Keratinocyte (primary cell): ENCODE results near the gene TNIK. TPM values are rescaled to one million over a fixed set of nuclear protein-coding genes. Genes with fewer than 3 reads are reported as not detected.

ENCODE experiments used
- DNase-seq: peaks from one replicate; pipeline ENCODE4 v3.0.0-alpha.2; 2011; ENCODE audit warnings: low read depth, missing footprints, low spot score
- FAIRE-seq: peaks from 2 replicates; lab custom pipeline; 2011; peaks lifted over from hg19 to GRCh38; lab: Jason Lieb, UNC
- H2AFZ ChIP-seq: 2 replicates; pipeline ENCODE4 v1.6.0; 2012; ENCODE audit warnings: low read length, control low read depth, inconsistent platforms; ENCODE audit not compliant: control insufficient read depth
- H3K27ac ChIP-seq: 2 replicates; pipeline ENCODE4 v1.5.1; 2011; ENCODE audit warnings: low read length; ENCODE audit not compliant: control insufficient read depth, insufficient read depth
- H3K27me3 ChIP-seq: 3 replicates; pipeline ENCODE4 v1.6.0; 2011; ENCODE audit warnings: low read length; ENCODE audit not compliant: control insufficient read depth, insufficient read depth; ENCODE audit errors: extremely low read depth
- H3K36me3 ChIP-seq, 2 experiments: 2 replicates in 1 of 2; 3 replicates in 1 of 2; pipeline ENCODE4 v1.5.1; 2011; ENCODE audit warnings: low read length in 2 of 2, mild to moderate bottlenecking in 1 of 2; ENCODE audit not compliant: control insufficient read depth in 2 of 2, insufficient read depth in 2 of 2; ENCODE audit errors: extremely low read depth in 1 of 2
- H3K4me1 ChIP-seq: 3 replicates; pipeline ENCODE4 v1.5.1; 2011; ENCODE audit warnings: low read length; ENCODE audit not compliant: control insufficient read depth, insufficient read depth; ENCODE audit errors: extremely low read depth
- H3K4me2 ChIP-seq: 3 replicates; pipeline ENCODE4 v1.6.0; 2011; ENCODE audit warnings: low read depth, low read length; ENCODE audit not compliant: control insufficient read depth, insufficient read depth; ENCODE audit errors: extremely low read depth
- H3K4me3 ChIP-seq, 3 experiments: fragments of 200-600 bp in 1 of 3; sonication (generic) in 1 of 3; 2 replicates in 2 of 3; 3 replicates in 1 of 3; pipeline ENCODE4 v1.5.1; 2011 to 2016; ENCODE audit warnings: low read length in 3 of 3, mild to moderate bottlenecking in 3 of 3, control low read depth in 2 of 3, inconsistent platforms in 1 of 3, low read depth in 1 of 3, mixed read lengths in 1 of 3, mixed run types in 1 of 3, moderate library complexity in 1 of 3; ENCODE audit not compliant: control insufficient read depth in 2 of 3, insufficient read depth in 2 of 3; ENCODE audit errors: extremely low read depth in 1 of 3
- H3K79me2 ChIP-seq: 2 replicates; pipeline ENCODE4 v1.6.0; 2012; ENCODE audit warnings: low read length; ENCODE audit not compliant: control insufficient read depth, insufficient read depth
- H3K9ac ChIP-seq: 3 replicates; pipeline ENCODE4 v1.6.0; 2011; ENCODE audit warnings: low read length; ENCODE audit not compliant: control insufficient read depth, insufficient read depth; ENCODE audit errors: extremely low read depth
- H3K9me1 ChIP-seq: 3 replicates; pipeline ENCODE4 v1.6.0; 2011; ENCODE audit warnings: low read length; ENCODE audit not compliant: control insufficient read depth, insufficient read depth; ENCODE audit errors: extremely low read depth
- H3K9me3 ChIP-seq: 2 replicates; pipeline ENCODE4 v1.5.1; 2012; ENCODE audit warnings: low read depth, low read length; ENCODE audit not compliant: control insufficient read depth
- H4K20me1 ChIP-seq: 3 replicates; pipeline ENCODE4 v1.6.0; 2011; ENCODE audit warnings: low read length; ENCODE audit not compliant: control insufficient read depth, insufficient read depth; ENCODE audit errors: extremely low read depth
- EZH2 ChIP-seq: IDR thresholded peaks from one replicate; pipeline ENCODE4 v1.6.1; 2012; ENCODE audit warnings: inconsistent platforms, mild to moderate bottlenecking, low read length, moderate library complexity
- dilution Hi-C: fragments of 300-500 bp; cut with MboI; formaldehyde crosslinking; loops from one replicate; pipeline ENCODE4 v1.7.0; 2020; ENCODE audit warnings: low sequenced_read_pairs; ENCODE audit not compliant: extremely low pct_ligation_motif_present
- polyA plus RNA-seq, 5 experiments: library from polyadenylated mRNA; depleted of rRNA in 3 of 5; stranded (reverse) in 3 of 5; stranded (forward) in 1 of 5; unstranded in 1 of 5; fragments of >200 nt; gene quantifications; 1 replicate in 1 of 5; 2 replicates in 3 of 5; 3 replicates in 1 of 5; pipeline versions ENCODE4 v1.2.1 to v1.2.3, GENCODE V29; 2011 to 2012; ENCODE audit warnings: missing spikeins in 2 of 5, low read depth in 1 of 5, low replicate concordance in 1 of 5
- TF ChIP-seq, protein P1 (sequence below), 3 experiments: IDR thresholded peaks in 1 of 3; conservative IDR thresholded peaks in 1 of 3; optimal IDR thresholded peaks in 1 of 3; 2 replicates in 2 of 3; 3 replicates in 1 of 3; pipeline versions ENCODE3 to v1.5.1; 2011; ENCODE audit warnings: low read length in 3 of 3, mild to moderate bottlenecking in 3 of 3, moderate library complexity in 2 of 3, control low read depth in 1 of 3, inconsistent platforms in 1 of 3; ENCODE audit not compliant: insufficient read depth in 2 of 3; ENCODE audit errors: extremely low read depth in 1 of 3

The TNIK gene
- polyA plus RNA-seq, 1 donor (not counting 4 experiments of a cell fraction or from before 2014, with no cell fraction given), result 4.4 TPM

DNA sequence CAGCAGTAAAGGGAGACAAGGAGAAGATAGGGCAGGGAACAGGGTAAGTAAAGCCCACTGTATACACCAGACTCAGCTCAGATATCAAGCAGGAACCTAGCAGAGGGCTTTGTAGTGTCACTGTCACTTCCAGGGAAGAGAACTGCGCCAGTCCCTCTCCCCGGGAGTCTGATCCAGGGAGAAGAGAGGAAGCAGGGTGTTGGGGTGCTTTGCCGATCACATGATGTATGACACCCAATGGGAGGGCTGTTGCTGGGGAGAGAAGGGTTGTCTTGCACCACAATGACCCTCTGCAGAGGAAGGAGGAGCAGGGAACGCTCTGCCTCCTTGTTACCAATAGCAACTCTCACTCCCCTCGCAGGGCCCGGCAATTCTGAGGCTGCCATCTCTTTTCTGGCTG is 286.5 kb downstream of the TNIK start:
- H3K9me1 ChIP-seq, result no peaks in the 10 kb centered on the region
- dilution Hi-C loops, result no loop called here
- no peak overlapping the region for H2AFZ ChIP-seq
- H4K20me1 ChIP-seq, result no peaks in the 10 kb centered on the region
- FAIRE-seq, result no peak
- no peaks in the 10 kb centered on the region for H3K9me3 ChIP-seq
- no peak overlapping the region for H3K4me3 ChIP-seq
- no peak for TF ChIP-seq EZH2
- TF ChIP-seq, protein P1, sequence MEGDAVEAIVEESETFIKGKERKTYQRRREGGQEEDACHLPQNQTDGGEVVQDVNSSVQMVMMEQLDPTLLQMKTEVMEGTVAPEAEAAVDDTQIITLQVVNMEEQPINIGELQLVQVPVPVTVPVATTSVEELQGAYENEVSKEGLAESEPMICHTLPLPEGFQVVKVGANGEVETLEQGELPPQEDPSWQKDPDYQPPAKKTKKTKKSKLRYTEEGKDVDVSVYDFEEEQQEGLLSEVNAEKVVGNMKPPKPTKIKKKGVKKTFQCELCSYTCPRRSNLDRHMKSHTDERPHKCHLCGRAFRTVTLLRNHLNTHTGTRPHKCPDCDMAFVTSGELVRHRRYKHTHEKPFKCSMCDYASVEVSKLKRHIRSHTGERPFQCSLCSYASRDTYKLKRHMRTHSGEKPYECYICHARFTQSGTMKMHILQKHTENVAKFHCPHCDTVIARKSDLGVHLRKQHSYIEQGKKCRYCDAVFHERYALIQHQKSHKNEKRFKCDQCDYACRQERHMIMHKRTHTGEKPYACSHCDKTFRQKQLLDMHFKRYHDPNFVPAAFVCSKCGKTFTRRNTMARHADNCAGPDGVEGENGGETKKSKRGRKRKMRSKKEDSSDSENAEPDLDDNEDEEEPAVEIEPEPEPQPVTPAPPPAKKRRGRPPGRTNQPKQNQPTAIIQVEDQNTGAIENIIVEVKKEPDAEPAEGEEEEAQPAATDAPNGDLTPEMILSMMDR (optimal IDR thresholded peaks at IDR 0.05 in 1 of 3, IDR thresholded peaks at IDR 0.05 in 1 of 3, conservative IDR thresholded peaks at IDR 0.05 in 1 of 3; ENCODE audit: extremely low read depth in 1 of 3, insufficient read depth in 2 of 3, low read length in 3 of 3), result no peak
- H3K79me2 ChIP-seq, result no peaks in the 10 kb centered on the region
- no peak for DNase-seq
- H3K27ac ChIP-seq, result no peak overlapping the region
- no peaks in the 10 kb centered on the region for H3K4me1 ChIP-seq
- H3K9ac ChIP-seq, result no peak overlapping the region
- no peak overlapping the region for H3K4me2 ChIP-seq
- peaks cover 0 to 5% of the 10 kb centered on the region in 2 experiments for H3K36me3 ChIP-seq
- H3K27me3 ChIP-seq, result no peaks in the 10 kb centered on the region

DNA sequence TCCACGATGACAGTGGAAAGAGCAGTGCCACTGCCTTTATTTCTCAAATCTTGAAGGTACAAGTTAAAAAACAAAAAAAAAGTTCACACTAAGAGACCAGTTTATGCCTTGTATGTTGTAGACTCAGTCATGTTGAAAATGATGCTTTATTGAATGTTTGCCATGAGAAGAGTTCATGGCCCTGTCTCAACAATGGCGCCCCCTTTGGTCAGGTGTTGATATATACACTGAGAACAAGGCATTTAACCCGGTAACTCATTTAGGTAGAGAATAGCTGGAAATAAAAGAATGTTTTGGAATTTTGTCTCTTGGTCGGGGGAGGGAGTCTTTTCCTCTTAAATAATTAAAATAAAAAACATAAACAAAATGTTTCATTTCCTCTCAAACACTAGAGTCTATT is 288.1 kb downstream of the TNIK start:
- H3K9me3 ChIP-seq, result no peaks in the 10 kb centered on the region
- H3K79me2 ChIP-seq, result no peaks in the 10 kb centered on the region
- no peak overlapping the region for H2AFZ ChIP-seq
- H3K4me3 ChIP-seq, result no peak overlapping the region
- H3K9me1 ChIP-seq, result no peaks in the 10 kb centered on the region
- H3K27me3 ChIP-seq, result no peaks in the 10 kb centered on the region
- DNase-seq, result no peak
- no peak overlapping the region for H3K9ac ChIP-seq
- no peak for FAIRE-seq
- TF ChIP-seq, protein P1 (optimal IDR thresholded peaks at IDR 0.05 in 1 of 3, IDR thresholded peaks at IDR 0.05 in 1 of 3, conservative IDR thresholded peaks at IDR 0.05 in 1 of 3; ENCODE audit: extremely low read depth in 1 of 3, insufficient read depth in 2 of 3, low read length in 3 of 3), result peak; percentile 31 to 44 (median 39)
- TF ChIP-seq EZH2, result no peak
- H3K27ac ChIP-seq, result no peak overlapping the region
- H3K36me3 ChIP-seq, result peaks cover 0 to 5% of the 10 kb centered on the region in 2 experiments
- dilution Hi-C loops, result no loop called here
- H3K4me2 ChIP-seq, result no peak overlapping the region
- no peaks in the 10 kb centered on the region for H3K4me1 ChIP-seq
- H4K20me1 ChIP-seq, result no peaks in the 10 kb centered on the region
